ENCODE measurements around the gene MYOF. TPM values are rescaled to one million over a fixed set of nuclear protein-coding genes. Genes with fewer than 3 reads are reported as not detected.

The MYOF gene
- total and polyA plus RNA-seq, 9 of the 15 experiments (the other 6 are each of a cell fraction or from before 2014, with no cell fraction given) = 0.06 to 0.27 TPM; not detected in 7

- TF ChIP-seq, protein P1, sequence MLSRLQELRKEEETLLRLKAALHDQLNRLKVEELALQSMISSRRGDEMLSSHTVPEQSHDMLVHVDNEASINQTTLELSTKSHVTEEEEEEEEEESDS (CRISPR knock-in tag; IDR thresholded peaks at IDR 0.05) = no peak
- TF ChIP-seq, protein P2, sequence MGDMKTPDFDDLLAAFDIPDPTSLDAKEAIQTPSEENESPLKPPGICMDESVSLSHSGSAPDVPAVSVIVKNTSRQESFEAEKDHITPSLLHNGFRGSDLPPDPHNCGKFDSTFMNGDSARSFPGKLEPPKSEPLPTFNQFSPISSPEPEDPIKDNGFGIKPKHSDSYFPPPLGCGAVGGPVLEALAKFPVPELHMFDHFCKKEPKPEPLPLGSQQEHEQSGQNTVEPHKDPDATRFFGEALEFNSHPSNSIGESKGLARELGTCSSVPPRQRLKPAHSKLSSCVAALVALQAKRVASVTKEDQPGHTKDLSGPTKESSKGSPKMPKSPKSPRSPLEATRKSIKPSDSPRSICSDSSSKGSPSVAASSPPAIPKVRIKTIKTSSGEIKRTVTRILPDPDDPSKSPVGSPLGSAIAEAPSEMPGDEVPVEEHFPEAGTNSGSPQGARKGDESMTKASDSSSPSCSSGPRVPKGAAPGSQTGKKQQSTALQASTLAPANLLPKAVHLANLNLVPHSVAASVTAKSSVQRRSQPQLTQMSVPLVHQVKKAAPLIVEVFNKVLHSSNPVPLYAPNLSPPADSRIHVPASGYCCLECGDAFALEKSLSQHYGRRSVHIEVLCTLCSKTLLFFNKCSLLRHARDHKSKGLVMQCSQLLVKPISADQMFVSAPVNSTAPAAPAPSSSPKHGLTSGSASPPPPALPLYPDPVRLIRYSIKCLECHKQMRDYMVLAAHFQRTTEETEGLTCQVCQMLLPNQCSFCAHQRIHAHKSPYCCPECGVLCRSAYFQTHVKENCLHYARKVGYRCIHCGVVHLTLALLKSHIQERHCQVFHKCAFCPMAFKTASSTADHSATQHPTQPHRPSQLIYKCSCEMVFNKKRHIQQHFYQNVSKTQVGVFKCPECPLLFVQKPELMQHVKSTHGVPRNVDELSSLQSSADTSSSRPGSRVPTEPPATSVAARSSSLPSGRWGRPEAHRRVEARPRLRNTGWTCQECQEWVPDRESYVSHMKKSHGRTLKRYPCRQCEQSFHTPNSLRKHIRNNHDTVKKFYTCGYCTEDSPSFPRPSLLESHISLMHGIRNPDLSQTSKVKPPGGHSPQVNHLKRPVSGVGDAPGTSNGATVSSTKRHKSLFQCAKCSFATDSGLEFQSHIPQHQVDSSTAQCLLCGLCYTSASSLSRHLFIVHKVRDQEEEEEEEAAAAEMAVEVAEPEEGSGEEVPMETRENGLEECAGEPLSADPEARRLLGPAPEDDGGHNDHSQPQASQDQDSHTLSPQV (IDR thresholded peaks at IDR 0.05) = no peak
- TF ChIP-seq TSC22D4 (tag; IDR thresholded peaks at IDR 0.05) (no peak), TRIM24 (IDR thresholded peaks at IDR 0.05) (no peak), NCOA1 (IDR thresholded peaks at IDR 0.05; ENCODE audit: low read depth) (no peak)
Observed at GRCh38 chr10:93412801-93413200, 69.3 kb downstream of the MYOF start (continued).

GRCh38 chr10:93410697-93411348, 71.3 kb downstream of the MYOF start:
- H3K9ac ChIP-seq (ENCODE audit: insufficient read depth in 1 of 2, low read depth in 2 of 2, low read length in 2 of 2) = no peak overlapping the region
- no peaks in the 10 kb centered on the region for H3K9me1 ChIP-seq (ENCODE audit: control insufficient read depth, insufficient read depth, low read length)
- no peaks in the 10 kb centered on the region for H3K79me2 ChIP-seq (ENCODE audit: control insufficient read depth, insufficient read depth, low read length)
- ATAC-seq (no peak), FAIRE-seq (no peak), DNase-seq (ENCODE audit: extremely low read depth in 1 of 4, low spot score in 3 of 4) (no peak)
- ChIA-PET CTCF (ENCODE audit: low intra/inter-chr PET ratio) (no interaction called here), POLR2A (no interaction called here)
- H3K36me3 ChIP-seq (ENCODE audit: control insufficient read depth, insufficient read depth, low read length) = no peaks in the 10 kb centered on the region
- no peaks in the 10 kb centered on the region for H4K20me1 ChIP-seq (replicated peaks; ENCODE audit: control insufficient read depth, insufficient read depth, low read length)
- H2AFZ ChIP-seq (ENCODE audit: low read depth, low read length) = no peak overlapping the region
- H3K4me2 ChIP-seq (ENCODE audit: insufficient read depth, low read length) = no peak overlapping the region
- no peak overlapping the region for H3K27ac ChIP-seq (ENCODE audit: extremely low read depth, low read depth, low read length)
- TF ChIP-seq KAT7 (CRISPR knock-in tag; IDR thresholded peaks at IDR 0.05; ENCODE audit: borderline replicate concordance) (no peak), MAFG (tag; conservative IDR thresholded peaks at IDR 0.05) (peak; percentile 43), ZNF316 (IDR thresholded peaks at IDR 0.05) (peak; percentile 56), SMARCC2 (IDR thresholded peaks at IDR 0.05; ENCODE audit: low read depth) (no peak), C11orf30 (IDR thresholded peaks at IDR 0.05; ENCODE audit: low read depth) (0 out of 2 replicates have a peak, but pooled peaks have one; percentile 15)
- TF ChIP-seq, protein P3, sequence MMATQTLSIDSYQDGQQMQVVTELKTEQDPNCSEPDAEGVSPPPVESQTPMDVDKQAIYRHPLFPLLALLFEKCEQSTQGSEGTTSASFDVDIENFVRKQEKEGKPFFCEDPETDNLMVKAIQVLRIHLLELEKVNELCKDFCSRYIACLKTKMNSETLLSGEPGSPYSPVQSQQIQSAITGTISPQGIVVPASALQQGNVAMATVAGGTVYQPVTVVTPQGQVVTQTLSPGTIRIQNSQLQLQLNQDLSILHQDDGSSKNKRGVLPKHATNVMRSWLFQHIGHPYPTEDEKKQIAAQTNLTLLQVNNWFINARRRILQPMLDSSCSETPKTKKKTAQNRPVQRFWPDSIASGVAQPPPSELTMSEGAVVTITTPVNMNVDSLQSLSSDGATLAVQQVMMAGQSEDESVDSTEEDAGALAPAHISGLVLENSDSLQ (IDR thresholded peaks at IDR 0.05) = 0 out of 2 replicates have a peak, but pooled peaks have one; percentile 6
- H3K9me3 ChIP-seq (replicated peaks; ENCODE audit: control insufficient read depth, insufficient read depth, low read depth, low read length) = no peaks in the 10 kb centered on the region
- in situ Hi-C loops (cut with MboI) = no loop called here
- no peaks in the 10 kb centered on the region for H3K4me1 ChIP-seq (replicated peaks in 1 of 2; ENCODE audit: control insufficient read depth in 2 of 2, insufficient read depth in 2 of 2, low read length in 2 of 2)
- intact Hi-C loops (cut with micrococcal nuclease) = no loop called here
- 3% methylated on average over 6 of the region's 6 CpGs for WGBS (ENCODE audit: insufficient coverage, low coverage, missing lambda C conversion rate)
- peaks cover 11 to 21% of the 10 kb centered on the region in 2 experiments for H3K27me3 ChIP-seq (ENCODE audit: control insufficient read depth in 2 of 2, insufficient read depth in 2 of 2, low read length in 2 of 2)
- H3K4me3 ChIP-seq = no peak overlapping the region
- BruUV-seq (replicated peaks) = no TSS peak

All from K562 (cell line).